AG04450 (cell line): ENCODE measurements around the gene SPC24. TPM values are rescaled to one million over a fixed set of nuclear protein-coding genes. Genes with fewer than 3 reads are reported as not detected.
A peak's percentile ranks its signal among the peaks of the same experiment; 100 is the strongest.

ENCODE experiments used
- CTCF ChIA-PET: fragments of 300-600, 350-600 bp; formaldehyde crosslinking; extraction: SDS; loops from one replicate; lab custom pipeline; 2022; ENCODE audit warnings: antibody characterized with exemption, inconsistent platforms; lab: Charles Lee
- POLR2A ChIA-PET: fragments of 350-600 bp; formaldehyde crosslinking; extraction: SDS; loops from one replicate; lab custom pipeline; 2021; ENCODE audit warnings: antibody characterized with exemption, inconsistent platforms; lab: Yijun Ruan, JAX
- DNase-seq: peaks from one replicate; pipeline ENCODE4 v3.0.0-alpha.2; 2011; ENCODE audit warnings: low read depth, low spot score
- H3K27ac ChIP-seq: one replicate; pipeline ENCODE4 v1.5.1; 2012; ENCODE audit warnings: low read depth, low read length, control low read depth
- H3K27me3 ChIP-seq: one replicate; pipeline ENCODE4 v1.6.0; 2012; ENCODE audit warnings: low read length; ENCODE audit not compliant: control insufficient read depth, insufficient read depth
- H3K4me3 ChIP-seq: 2 replicates; pipeline ENCODE4 v1.5.1; 2011; ENCODE audit warnings: mild to moderate bottlenecking, low read depth, low read length, control low read depth
- H3K9me3 ChIP-seq: 2 replicates; pipeline ENCODE4 v1.5.1; 2012; ENCODE audit warnings: low read length; ENCODE audit not compliant: control insufficient read depth, insufficient read depth
- CTCF ChIP-seq: IDR thresholded peaks from 2 replicates; pipeline ENCODE4 v1.5.1; 2011; ENCODE audit warnings: low read depth, low read length, control low read depth, inconsistent platforms
- polyA plus RNA-seq: library from polyadenylated mRNA; depleted of rRNA; stranded (reverse); fragments of >200 nt; gene quantifications from 2 replicates; pipeline ENCODE4 v1.2.3, GENCODE V29; 2011

The SPC24 gene
- polyA plus RNA-seq, 1 experiment = 6.0 TPM

GRCh38 chr19:11159598-11160439 is 4.2 kb upstream of the SPC24 start:
- H3K27ac ChIP-seq = peak overlapping the region; percentile 80
- H3K27me3 ChIP-seq = no peaks in the 10 kb centered on the region
- H3K4me3 ChIP-seq = 0 out of 2 replicates have a peak overlapping the region, but pooled peaks have one; percentile 10
- H3K9me3 ChIP-seq = peaks cover 12% of the 10 kb centered on the region
- ChIA-PET CTCF (interaction anchor here (0.5 to 0.6 kb wide), 2 partner anchors 10 to 34 kb away, joined by 3 to 4 read pairs; no protein-coding TSS in a partner anchor), POLR2A (no interaction called here)
- no peak for DNase-seq
- peak; percentile 27; the same call in 1 of the 2 replicates for TF ChIP-seq CTCF

GRCh38 chr19:11154683-11155047 is 917 bp downstream of the SPC24 start:
- no peak for TF ChIP-seq CTCF
- CTCF ChIA-PET = interaction anchor here (1.0 kb wide), 1 partner anchor 51 kb away, joined by 3 read pairs; no protein-coding TSS in a partner anchor
- POLR2A ChIA-PET = interaction anchor here (0.6 kb wide), 1 partner anchor 8 kb away, joined by 5 read pairs; no protein-coding TSS in a partner anchor
- Histone ChIP-seq H3K9me3 (no peaks in the 10 kb centered on the region), H3K4me3 (peak overlapping the region; percentile 92), H3K27me3 (no peaks in the 10 kb centered on the region), H3K27ac (no peak overlapping the region)
- DNase-seq = no peak

GRCh38 chr19:11152318-11153062 is 3.1 kb downstream of the SPC24 start:
- H3K9me3 ChIP-seq = no peaks in the 10 kb centered on the region
- POLR2A ChIA-PET = interaction anchor here (0.5 to 1.5 kb wide), 3 partner anchors 9 to 1794 kb away, joined by 4 to 12 read pairs (median 5); partner anchors contain the start of gene ICAM5
- CTCF ChIA-PET = interaction anchor here (0.6 kb wide), 1 partner anchor 30 kb away, joined by 3 read pairs; no protein-coding TSS in a partner anchor
- TF ChIP-seq CTCF = no peak
- no peak for DNase-seq
- peak overlapping the region; percentile 68 for H3K27ac ChIP-seq
- H3K27me3 ChIP-seq = no peaks in the 10 kb centered on the region
- H3K4me3 ChIP-seq = no peak overlapping the region

- Histone ChIP-seq H3K27ac (peak overlapping the region; percentile 39), H3K27me3 (no peaks in the 10 kb centered on the region), H3K9me3 (no peaks in the 10 kb centered on the region), H3K4me3 (no peak overlapping the region)
- ChIA-PET POLR2A (interaction anchor here (0.9 kb wide), 1 partner anchor 23 kb away, joined by 9 read pairs; no protein-coding TSS in a partner anchor), CTCF (no interaction called here)
- no peak for TF ChIP-seq CTCF
- no peak for DNase-seq
Measured at GRCh38 chr19:11151181-11151580, 4.4 kb downstream of the SPC24 start.
